HPDE6-E6E7 (cell line): ENCODE measurements around the gene CALML6.
"Not testable (repeated sequence)": the region's sequence is repeated elsewhere in the genome, so short reads cannot be mapped to it uniquely, and the experiment has no call there.

ENCODE experiments used
- DNase-seq: peaks from one replicate; pipeline ENCODE4 v3.0.0; 2011; ENCODE audit warnings: missing footprints; ENCODE audit errors: extremely low spot score

Gene CALML6

GRCh38 chr1:1925437-1926345 lies 10.6 kb downstream of the CALML6 start:
- no peak for DNase-seq

GRCh38 chr1:1926346-1926811 lies 11.3 kb downstream of the CALML6 start:
- DNase-seq, result no peak

GRCh38 chr1:1926886-1927660 lies 12.0 kb downstream of the CALML6 start:
- DNase-seq, result no peak

- no peak for DNase-seq
Measured at GRCh38 chr1:1927751-1928150, 12.7 kb downstream of the CALML6 start.

GRCh38 chr1:1928231-1929101 lies 13.4 kb downstream of the CALML6 start:
- DNase-seq, result no peak

GRCh38 chr1:1929102-1929638 lies 14.1 kb downstream of the CALML6 start:
- no peak for DNase-seq

- DNase-seq, result no peak
Measured at GRCh38 chr1:1929639-1930545, 14.8 kb downstream of the CALML6 start.

- not testable (repeated sequence) for DNase-seq
Measured at GRCh38 chr1:1934848-1935247, 19.8 kb downstream of the CALML6 start.

GRCh38 chr1:1937061-1937460 lies 22.0 kb downstream of the CALML6 start:
- DNase-seq, result no peak

- DNase-seq, result no peak
Measured at GRCh38 chr1:1937549-1938275, 22.7 kb downstream of the CALML6 start.

GRCh38 chr1:1938276-1938573 lies 23.2 kb downstream of the CALML6 start:
- no peak for DNase-seq

GRCh38 chr1:1938613-1939295 lies 23.7 kb downstream of the CALML6 start:
- DNase-seq, result no peak

GRCh38 chr1:1939296-1940122 lies 24.4 kb downstream of the CALML6 start:
- no peak for DNase-seq

GRCh38 chr1:1940123-1940425 lies 25.0 kb downstream of the CALML6 start:
- no peak for DNase-seq

- no peak for DNase-seq
Measured at GRCh38 chr1:1941211-1941841, 26.3 kb downstream of the CALML6 start.

GRCh38 chr1:1941868-1942752 lies 27.1 kb downstream of the CALML6 start:
- DNase-seq, result no peak
